ENCODE measurements around the gene FAM184A.

Gene FAM184A

DNA sequence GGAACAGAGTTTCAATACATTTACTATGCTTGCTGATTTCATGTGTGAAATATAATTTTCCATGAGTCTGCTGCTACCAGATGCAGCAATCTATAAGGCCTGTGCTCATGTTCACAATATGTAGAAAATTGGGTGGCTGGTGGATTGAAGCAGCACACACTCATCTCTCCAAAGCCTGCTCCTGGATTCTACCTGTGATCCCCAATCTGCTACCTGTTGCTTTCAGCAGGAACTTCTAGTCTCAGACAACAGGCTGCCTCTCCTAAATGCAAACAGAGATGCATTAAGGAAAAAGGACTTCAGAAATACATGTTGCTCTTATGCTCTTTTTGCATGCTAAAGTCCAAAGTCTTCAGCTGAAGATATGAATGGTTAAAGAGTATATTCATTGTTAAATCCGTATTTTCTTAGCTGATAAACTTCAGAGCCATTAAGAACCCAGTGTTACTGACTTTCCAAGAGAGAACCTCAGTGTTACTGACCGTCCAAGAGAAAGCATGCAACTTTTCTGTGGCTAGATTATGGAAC, 112.6 kb downstream of the FAM184A start:
- in situ Hi-C loops (cut with MboI; ENCODE audit: low sequenced_read_pairs, unreplicated experiment): no loop called here
- DNase-seq (ENCODE audit: low spot score): no peak
- TF ChIP-seq, protein P1, sequence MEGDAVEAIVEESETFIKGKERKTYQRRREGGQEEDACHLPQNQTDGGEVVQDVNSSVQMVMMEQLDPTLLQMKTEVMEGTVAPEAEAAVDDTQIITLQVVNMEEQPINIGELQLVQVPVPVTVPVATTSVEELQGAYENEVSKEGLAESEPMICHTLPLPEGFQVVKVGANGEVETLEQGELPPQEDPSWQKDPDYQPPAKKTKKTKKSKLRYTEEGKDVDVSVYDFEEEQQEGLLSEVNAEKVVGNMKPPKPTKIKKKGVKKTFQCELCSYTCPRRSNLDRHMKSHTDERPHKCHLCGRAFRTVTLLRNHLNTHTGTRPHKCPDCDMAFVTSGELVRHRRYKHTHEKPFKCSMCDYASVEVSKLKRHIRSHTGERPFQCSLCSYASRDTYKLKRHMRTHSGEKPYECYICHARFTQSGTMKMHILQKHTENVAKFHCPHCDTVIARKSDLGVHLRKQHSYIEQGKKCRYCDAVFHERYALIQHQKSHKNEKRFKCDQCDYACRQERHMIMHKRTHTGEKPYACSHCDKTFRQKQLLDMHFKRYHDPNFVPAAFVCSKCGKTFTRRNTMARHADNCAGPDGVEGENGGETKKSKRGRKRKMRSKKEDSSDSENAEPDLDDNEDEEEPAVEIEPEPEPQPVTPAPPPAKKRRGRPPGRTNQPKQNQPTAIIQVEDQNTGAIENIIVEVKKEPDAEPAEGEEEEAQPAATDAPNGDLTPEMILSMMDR (IDR thresholded peaks at IDR 0.05; ENCODE audit: borderline replicate concordance, control extremely low read depth, extremely low read depth, insufficient read depth, missing control alignments): no peak

DNA sequence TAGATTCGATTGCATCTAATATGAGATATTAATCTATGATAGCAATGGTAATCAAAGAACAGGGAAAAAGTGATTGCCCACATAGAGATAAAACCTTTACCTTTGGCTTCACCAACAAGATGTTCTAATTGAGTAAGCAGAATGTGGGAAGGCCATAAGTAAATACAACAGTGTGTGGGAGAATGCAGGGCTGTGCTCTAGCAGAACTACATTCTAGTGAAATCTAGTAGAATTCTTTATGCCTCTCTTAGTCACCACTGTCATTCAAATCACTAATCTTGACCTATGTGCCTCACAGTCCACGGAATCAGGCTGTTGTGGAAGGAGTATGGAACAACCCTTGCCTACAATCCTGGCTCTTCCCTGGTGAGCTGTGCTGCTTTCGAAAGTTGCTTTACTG, 113.1 kb downstream of the FAM184A start:
- DNase-seq (ENCODE audit: low spot score): no peak
- in situ Hi-C loops (cut with MboI; ENCODE audit: low sequenced_read_pairs, unreplicated experiment): no loop called here
- TF ChIP-seq, protein P1 (IDR thresholded peaks at IDR 0.05; ENCODE audit: borderline replicate concordance, control extremely low read depth, extremely low read depth, insufficient read depth, missing control alignments): no peak

DNA sequence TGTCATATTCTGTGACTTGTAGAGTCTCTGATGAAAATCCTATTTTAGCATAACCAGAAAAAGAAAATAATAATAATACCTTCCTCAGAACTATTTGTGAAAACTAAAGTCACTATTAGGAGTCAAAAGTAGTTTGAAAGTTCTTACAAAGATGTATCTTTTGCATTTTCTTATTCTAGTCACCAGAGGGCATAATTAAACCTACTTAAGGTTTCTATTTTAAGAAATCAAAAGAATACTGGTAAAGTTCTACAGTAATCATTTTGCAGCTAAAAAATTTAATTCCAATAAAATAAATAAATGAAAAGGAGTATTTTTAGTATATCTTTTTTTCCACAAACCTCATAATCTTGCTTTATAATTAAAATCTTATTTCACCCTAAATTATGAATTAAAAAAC, 115.5 kb downstream of the FAM184A start:
- TF ChIP-seq, protein P1 (IDR thresholded peaks at IDR 0.05; ENCODE audit: borderline replicate concordance, control extremely low read depth, extremely low read depth, insufficient read depth, missing control alignments): no peak
- in situ Hi-C loops (cut with MboI; ENCODE audit: low sequenced_read_pairs, unreplicated experiment): no loop called here
- no peak for DNase-seq (ENCODE audit: low spot score)

DNA sequence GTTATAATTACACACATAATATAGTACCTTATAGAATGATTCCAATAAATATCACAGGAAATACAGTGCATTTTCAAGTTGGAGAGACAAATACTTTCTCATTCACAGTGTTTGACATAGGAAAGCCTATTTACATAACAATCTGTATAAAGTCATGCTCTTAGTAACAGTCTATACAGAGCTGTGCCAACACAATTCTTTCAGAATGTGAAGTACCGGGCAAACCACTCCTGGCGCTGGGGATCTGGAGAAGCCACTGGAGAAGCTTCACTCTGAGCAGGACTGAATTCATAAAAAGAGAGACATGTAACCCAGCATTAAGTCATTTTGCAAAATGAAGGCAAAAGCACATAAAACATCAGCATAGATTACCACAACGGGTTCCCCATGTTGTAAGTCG, 118.6 kb downstream of the FAM184A start:
- DNase-seq (ENCODE audit: low spot score): no peak
- in situ Hi-C loops (cut with MboI; ENCODE audit: low sequenced_read_pairs, unreplicated experiment): no loop called here
- TF ChIP-seq, protein P1 (IDR thresholded peaks at IDR 0.05; ENCODE audit: borderline replicate concordance, control extremely low read depth, extremely low read depth, insufficient read depth, missing control alignments): no peak

DNA sequence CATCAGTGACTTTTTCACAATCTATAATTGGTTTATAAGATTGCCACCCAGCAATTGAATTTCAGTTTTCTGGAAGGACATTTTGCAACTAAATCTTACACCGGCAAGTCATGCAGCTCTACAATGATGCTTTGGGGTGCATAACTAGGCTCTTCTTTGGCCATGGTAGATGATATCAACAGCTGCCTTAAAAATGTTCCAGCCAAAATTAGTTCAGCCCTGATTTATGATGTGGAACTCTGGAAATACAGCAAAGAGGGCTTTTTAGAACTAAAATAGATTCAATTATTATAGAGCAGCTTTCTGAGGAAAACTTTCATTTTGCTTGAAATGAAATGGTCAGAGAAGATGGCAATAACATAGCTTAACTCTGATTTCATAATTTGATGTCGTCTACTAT, 125.1 kb downstream of the FAM184A start:
- no peak for DNase-seq (ENCODE audit: low spot score)
- TF ChIP-seq, protein P1 (IDR thresholded peaks at IDR 0.05; ENCODE audit: borderline replicate concordance, control extremely low read depth, extremely low read depth, insufficient read depth, missing control alignments): no peak
- in situ Hi-C loops (cut with MboI; ENCODE audit: low sequenced_read_pairs, unreplicated experiment): no loop called here

DNA sequence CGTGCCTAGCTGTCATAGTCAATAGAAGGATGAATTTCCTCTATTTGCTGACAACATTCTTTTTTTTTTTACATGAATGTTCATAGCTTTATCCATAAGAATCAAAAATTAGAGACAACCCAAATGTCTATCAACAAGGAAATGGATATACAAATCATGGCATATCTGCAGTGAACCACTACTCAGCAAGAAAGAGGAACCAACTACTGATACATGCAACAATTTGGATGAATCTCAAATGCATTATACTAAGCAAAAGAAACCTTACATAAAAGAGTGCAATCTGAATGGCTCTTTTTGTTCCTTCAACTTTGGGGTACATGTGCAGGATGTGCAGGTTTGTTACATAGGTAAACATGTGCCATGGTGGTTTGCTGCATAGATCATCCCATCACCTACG, 125.8 kb downstream of the FAM184A start:
- TF ChIP-seq, protein P1 (IDR thresholded peaks at IDR 0.05; ENCODE audit: borderline replicate concordance, control extremely low read depth, extremely low read depth, insufficient read depth, missing control alignments): no peak
- in situ Hi-C loops (cut with MboI; ENCODE audit: low sequenced_read_pairs, unreplicated experiment): no loop called here
- no peak for DNase-seq (ENCODE audit: low spot score)

DNA sequence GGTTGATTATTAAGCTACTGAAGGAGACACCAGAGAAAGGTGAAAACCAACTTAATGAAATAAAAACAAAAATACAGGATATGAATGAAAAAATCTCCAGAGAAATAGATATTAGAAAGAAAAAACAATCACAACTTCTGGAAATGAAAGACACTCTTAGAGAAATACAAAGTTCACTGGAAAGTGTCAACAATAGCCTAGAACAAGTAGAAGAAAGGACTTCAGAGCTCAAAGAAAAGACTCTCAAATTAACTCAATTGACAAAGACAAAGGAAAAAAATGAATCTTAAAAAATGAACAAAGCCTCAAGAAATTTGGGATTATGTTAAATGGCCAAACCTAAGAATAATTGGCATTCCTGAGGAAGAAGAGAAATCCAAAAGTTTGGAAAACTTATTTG, 133.2 kb downstream of the FAM184A start:
- TF ChIP-seq, protein P1 (IDR thresholded peaks at IDR 0.05; ENCODE audit: borderline replicate concordance, control extremely low read depth, extremely low read depth, insufficient read depth, missing control alignments): no peak
- in situ Hi-C loops (cut with MboI; ENCODE audit: low sequenced_read_pairs, unreplicated experiment): no loop called here
- no peak for DNase-seq (ENCODE audit: low spot score)

Measured in GM13976 (cell line).